Cardiac fibroblast (primary cell): Measurements from ENCODE around the gene NALCN.

Source experiments
- DNase-seq, 2 donors: peaks; one replicate each; pipeline versions ENCODE4 v3.0.0 to v3.0.0-alpha.2; 2010; ENCODE audit warnings: low read depth in 2 of 2
- H3K4me3 ChIP-seq, 2 donors: replicated peaks in 1 of 2; 1 replicate in 1 of 2; 2 replicates in 1 of 2; pipeline ENCODE4 v1.5.1; 2011; ENCODE audit warnings: low read depth in 2 of 2, low read length in 2 of 2, mild to moderate bottlenecking in 2 of 2, moderate library complexity in 1 of 2
- TF ChIP-seq, protein P1 (sequence below): IDR thresholded peaks from one replicate; pipeline ENCODE4 v1.5.1; 2011; ENCODE audit warnings: low read depth, mild to moderate bottlenecking, low read length, inconsistent platforms

Gene NALCN

DNA sequence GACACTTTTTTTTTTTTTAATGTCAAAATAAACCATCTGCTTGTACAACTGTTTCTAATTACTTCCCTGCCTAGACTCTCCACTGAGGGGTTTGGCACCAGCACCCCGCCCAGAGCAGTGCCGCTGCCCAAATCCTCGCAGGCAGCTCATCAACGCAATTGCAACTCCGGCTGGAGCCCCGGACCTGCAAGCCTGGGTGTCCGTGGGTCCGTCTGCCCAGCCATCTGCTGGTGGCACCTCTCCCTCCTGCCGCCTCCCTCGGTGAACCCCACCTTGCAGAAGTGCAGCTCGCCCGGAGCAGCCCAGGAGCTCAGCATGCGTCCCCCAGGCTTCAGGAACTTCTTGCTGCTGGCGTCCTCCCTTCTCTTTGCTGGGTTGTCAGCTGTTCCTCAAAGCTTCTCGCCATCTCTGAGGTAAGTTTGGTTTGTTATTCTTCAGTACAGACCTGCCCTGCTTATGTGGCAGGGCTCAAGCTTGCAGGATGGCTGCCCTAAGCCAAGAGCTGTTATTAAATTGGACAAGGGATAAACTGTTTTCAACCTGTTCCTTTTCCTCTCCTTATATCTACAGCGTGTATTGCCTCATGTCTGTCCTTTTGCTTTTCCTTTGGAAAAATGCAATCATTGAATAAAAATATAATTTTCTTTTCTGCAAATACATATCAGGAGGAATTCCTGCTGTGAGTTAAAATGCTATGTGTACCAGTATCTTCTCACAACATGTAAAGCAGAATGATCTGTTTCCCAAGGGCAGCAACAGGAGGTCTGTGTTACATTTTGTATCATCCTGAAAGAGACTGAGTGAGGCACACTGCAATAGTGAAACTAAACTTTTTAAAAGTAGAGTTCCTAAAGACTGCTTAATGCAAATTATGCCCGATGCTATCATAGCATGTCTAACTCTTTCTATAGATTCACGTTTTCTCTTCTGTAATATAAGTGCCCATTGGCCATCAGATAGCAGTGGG lies 36.5 kb upstream of the NALCN start, which contains the start of gene ITGBL1:
TSS of gene ITGBL1 (plus strand) at position 157 of the 967 bp plus-strand sequence. CDS start at position 316, 159 bp downstream.
- TF ChIP-seq, protein P1, sequence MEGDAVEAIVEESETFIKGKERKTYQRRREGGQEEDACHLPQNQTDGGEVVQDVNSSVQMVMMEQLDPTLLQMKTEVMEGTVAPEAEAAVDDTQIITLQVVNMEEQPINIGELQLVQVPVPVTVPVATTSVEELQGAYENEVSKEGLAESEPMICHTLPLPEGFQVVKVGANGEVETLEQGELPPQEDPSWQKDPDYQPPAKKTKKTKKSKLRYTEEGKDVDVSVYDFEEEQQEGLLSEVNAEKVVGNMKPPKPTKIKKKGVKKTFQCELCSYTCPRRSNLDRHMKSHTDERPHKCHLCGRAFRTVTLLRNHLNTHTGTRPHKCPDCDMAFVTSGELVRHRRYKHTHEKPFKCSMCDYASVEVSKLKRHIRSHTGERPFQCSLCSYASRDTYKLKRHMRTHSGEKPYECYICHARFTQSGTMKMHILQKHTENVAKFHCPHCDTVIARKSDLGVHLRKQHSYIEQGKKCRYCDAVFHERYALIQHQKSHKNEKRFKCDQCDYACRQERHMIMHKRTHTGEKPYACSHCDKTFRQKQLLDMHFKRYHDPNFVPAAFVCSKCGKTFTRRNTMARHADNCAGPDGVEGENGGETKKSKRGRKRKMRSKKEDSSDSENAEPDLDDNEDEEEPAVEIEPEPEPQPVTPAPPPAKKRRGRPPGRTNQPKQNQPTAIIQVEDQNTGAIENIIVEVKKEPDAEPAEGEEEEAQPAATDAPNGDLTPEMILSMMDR, result no peak
- H3K4me3 ChIP-seq, result peak within 1 kb of the TSS; percentile 40 to 55
- DNase-seq, result peak; percentile 7 to 39

DNA sequence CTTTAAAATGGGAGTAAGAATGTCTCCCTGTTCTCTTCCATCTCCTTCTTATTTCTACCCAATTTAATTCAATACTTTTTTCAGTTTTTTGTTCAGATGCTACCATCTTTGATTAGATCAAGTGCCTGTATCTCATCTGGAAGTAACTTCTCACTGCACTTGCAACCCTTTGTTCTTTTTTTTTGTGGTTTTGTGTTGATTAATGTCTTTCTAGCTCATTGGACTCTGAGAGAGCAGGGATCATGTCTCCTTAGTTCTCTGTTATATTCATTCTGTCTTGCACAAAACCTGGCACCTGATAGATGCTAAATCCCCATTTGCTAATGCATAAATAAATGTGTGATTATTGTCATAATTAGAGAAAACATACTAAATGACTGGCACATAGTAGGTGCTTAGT lies 35.3 kb upstream of the NALCN start:
- H3K4me3 ChIP-seq, result no peak overlapping the region
- TF ChIP-seq, protein P1, result no peak
- DNase-seq, result no peak

- TF ChIP-seq, protein P1, result no peak
- no peak for DNase-seq
Measured at GRCh38 chr13:101450749-101451130, 34.4 kb upstream of the NALCN start.

DNA sequence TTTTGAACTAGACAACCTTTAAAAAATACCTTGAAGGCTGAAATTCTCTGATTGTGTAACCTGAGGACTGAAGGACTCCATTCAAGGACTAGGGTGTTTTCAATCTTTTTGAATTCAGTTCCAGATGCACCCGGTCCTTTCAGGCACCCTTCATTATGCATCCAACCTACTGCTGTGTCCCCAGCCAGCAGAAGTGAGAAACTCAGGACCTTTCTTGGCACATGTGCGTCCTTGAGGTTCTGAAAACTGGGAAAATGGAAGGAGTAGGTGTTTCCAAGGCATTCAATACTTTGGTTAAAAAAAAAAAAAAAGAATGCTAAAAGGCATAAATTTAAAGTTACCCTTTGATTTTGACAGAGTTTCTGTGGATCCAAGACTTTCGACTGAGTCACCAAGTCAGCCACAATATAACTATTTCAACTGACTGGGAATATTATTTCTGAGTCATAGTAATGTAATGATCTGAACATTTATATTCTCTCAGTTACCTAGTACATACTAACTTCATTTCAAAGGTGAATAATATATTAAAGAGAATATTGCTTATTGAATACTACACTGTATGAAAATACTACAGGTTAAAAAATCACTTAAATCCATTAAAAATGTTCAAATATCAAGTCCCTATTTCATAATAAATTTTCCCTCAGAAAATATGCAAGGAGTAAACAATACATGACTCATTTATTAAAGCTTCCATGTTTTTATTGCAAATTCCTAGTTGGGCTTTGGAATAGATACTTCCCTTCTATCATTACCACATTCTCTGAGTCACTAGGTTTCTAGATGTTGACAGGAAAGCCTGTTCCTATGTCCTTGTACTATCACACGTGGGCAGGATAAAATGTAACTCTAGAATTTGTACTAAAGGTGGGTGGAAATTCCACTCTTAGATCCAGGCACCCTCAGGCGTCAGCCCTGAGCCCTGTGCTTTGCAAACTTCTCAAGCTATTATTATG lies 33.8 kb upstream of the NALCN start:
- peak; percentile 61 to 90 for DNase-seq
- TF ChIP-seq, protein P1, result no peak
- no peak overlapping the region for H3K4me3 ChIP-seq

More at GRCh38 chr13:101450749-101451130, 34.4 kb upstream of the NALCN start:
- no peak overlapping the region for H3K4me3 ChIP-seq

DNA sequence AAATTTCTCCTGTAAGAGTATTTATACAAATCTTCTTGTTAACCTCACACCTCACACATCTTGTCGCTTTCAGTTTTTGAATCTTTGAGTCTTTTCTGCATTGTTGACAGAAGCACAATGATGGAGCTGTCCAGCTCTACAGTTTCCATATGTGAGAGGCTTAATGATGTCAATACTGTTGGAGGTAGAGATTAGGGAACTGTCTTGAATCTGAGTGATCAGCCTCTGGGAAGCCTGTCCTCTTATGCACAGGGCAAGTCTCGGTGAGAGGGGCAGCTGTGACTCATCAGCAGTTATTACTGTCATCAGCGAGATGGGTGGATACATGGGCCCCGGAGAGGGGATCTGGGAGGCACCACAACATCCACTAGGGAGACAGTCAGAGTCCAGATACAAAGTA lies 31.5 kb upstream of the NALCN start:
- H3K4me3 ChIP-seq, result no peak overlapping the region

GRCh38 chr13:101434486-101434885 lies 18.2 kb upstream of the NALCN start:
- H3K4me3 ChIP-seq, result no peak overlapping the region
- TF ChIP-seq, protein P1, result no peak
- DNase-seq, result no peak

More for the DNA sequence above, 31.5 kb upstream of the NALCN start:
- peak; percentile 3 to 27 for DNase-seq
- TF ChIP-seq, protein P1, result no peak
